ENCODE data around the gene KRT85.
"Not testable (repeated sequence)": the region's sequence is repeated elsewhere in the genome, so short reads cannot be mapped to it uniquely, and the experiment has no call there.

The KRT85 gene

GRCh38 chr12:52414936-52415335 lies 47.7 kb upstream of the KRT85 start:
- Histone ChIP-seq H3F3A (ENCODE audit: insufficient read depth, low read length) (no peaks in the 10 kb centered on the region), H3K4me3 (ENCODE audit: low read length) (no peak overlapping the region), H2AFZ (ENCODE audit: low read length) (no peak overlapping the region), H3K9me3 (replicated peaks; ENCODE audit: insufficient read depth, low read length) (no peaks in the 10 kb centered on the region), H3K4me2 (ENCODE audit: low read depth, low read length) (no peak overlapping the region), H3K27ac (ENCODE audit: low read length) (no peak overlapping the region), H4K20me1 (ENCODE audit: insufficient read depth, low read length) (no peaks in the 10 kb centered on the region), H3K9ac (ENCODE audit: low read length) (no peak overlapping the region), H3K9me2 (replicated peaks; ENCODE audit: insufficient read depth, low read length) (no peaks in the 10 kb centered on the region), H3K36me3 (replicated peaks; ENCODE audit: insufficient read depth, low read length) (no peaks in the 10 kb centered on the region), H3K27me3 (replicated peaks; ENCODE audit: insufficient read depth, low read length) (peaks cover 21% of the 10 kb centered on the region), H3K79me2 (ENCODE audit: low read length) (no peaks in the 10 kb centered on the region), H3K4me1 (ENCODE audit: low read length) (no peaks in the 10 kb centered on the region)
- no peak for TF ChIP-seq EZH2phosphoT487 (IDR thresholded peaks at IDR 0.05; ENCODE audit: low read length)
- TF ChIP-seq CTCF (IDR thresholded peaks at IDR 0.05; ENCODE audit: low read length) = no peak
- no peak for TF ChIP-seq EZH2 (optimal IDR thresholded peaks at IDR 0.05; ENCODE audit: low read depth, low read length)
- no peak for DNase-seq

GRCh38 chr12:52413782-52414345 lies 46.6 kb upstream of the KRT85 start:
- no peaks in the 10 kb centered on the region for H4K20me1 ChIP-seq (ENCODE audit: insufficient read depth, low read length)
- no peaks in the 10 kb centered on the region for H3F3A ChIP-seq (ENCODE audit: insufficient read depth, low read length)
- no peak overlapping the region for H3K4me2 ChIP-seq (ENCODE audit: low read depth, low read length)
- no peak for DNase-seq
- peaks cover 21% of the 10 kb centered on the region for H3K27me3 ChIP-seq (replicated peaks; ENCODE audit: insufficient read depth, low read length)
- no peak overlapping the region for H3K9ac ChIP-seq (ENCODE audit: low read length)
- no peak overlapping the region for H2AFZ ChIP-seq (ENCODE audit: low read length)
- TF ChIP-seq EZH2 (optimal IDR thresholded peaks at IDR 0.05; ENCODE audit: low read depth, low read length) (no peak), CTCF (IDR thresholded peaks at IDR 0.05; ENCODE audit: low read length) (no peak), EZH2phosphoT487 (IDR thresholded peaks at IDR 0.05; ENCODE audit: low read length) (no peak)
- no peaks in the 10 kb centered on the region for H3K9me3 ChIP-seq (replicated peaks; ENCODE audit: insufficient read depth, low read length)
- no peak overlapping the region for H3K4me3 ChIP-seq (ENCODE audit: low read length)
- no peaks in the 10 kb centered on the region for H3K9me2 ChIP-seq (replicated peaks; ENCODE audit: insufficient read depth, low read length)
- H3K79me2 ChIP-seq (ENCODE audit: low read length) = no peaks in the 10 kb centered on the region
- no peaks in the 10 kb centered on the region for H3K4me1 ChIP-seq (ENCODE audit: low read length)
- no peaks in the 10 kb centered on the region for H3K36me3 ChIP-seq (replicated peaks; ENCODE audit: insufficient read depth, low read length)
- H3K27ac ChIP-seq (ENCODE audit: low read length) = no peak overlapping the region

- Histone ChIP-seq H3K4me3 (ENCODE audit: low read length) (no peak overlapping the region), H2AFZ (ENCODE audit: low read length) (no peak overlapping the region), H4K20me1 (ENCODE audit: insufficient read depth, low read length) (no peaks in the 10 kb centered on the region), H3K9me2 (replicated peaks; ENCODE audit: insufficient read depth, low read length) (no peaks in the 10 kb centered on the region), H3F3A (ENCODE audit: insufficient read depth, low read length) (no peaks in the 10 kb centered on the region), H3K4me1 (ENCODE audit: low read length) (no peaks in the 10 kb centered on the region), H3K9me3 (replicated peaks; ENCODE audit: insufficient read depth, low read length) (no peaks in the 10 kb centered on the region), H3K4me2 (ENCODE audit: low read depth, low read length) (no peak overlapping the region), H3K36me3 (replicated peaks; ENCODE audit: insufficient read depth, low read length) (no peaks in the 10 kb centered on the region), H3K9ac (ENCODE audit: low read length) (no peak overlapping the region), H3K27me3 (replicated peaks; ENCODE audit: insufficient read depth, low read length) (peaks cover 26% of the 10 kb centered on the region), H3K79me2 (ENCODE audit: low read length) (no peaks in the 10 kb centered on the region), H3K27ac (ENCODE audit: low read length) (no peak overlapping the region)
- DNase-seq = no peak
- no peak for TF ChIP-seq EZH2 (optimal IDR thresholded peaks at IDR 0.05; ENCODE audit: low read depth, low read length)
Measured at GRCh38 chr12:52413202-52413601, 45.9 kb upstream of the KRT85 start.

GRCh38 chr12:52411815-52412214 lies 44.5 kb upstream of the KRT85 start:
- H3K9me3 ChIP-seq (replicated peaks; ENCODE audit: insufficient read depth, low read length) = no peaks in the 10 kb centered on the region
- H3K9ac ChIP-seq (ENCODE audit: low read length) = no peak overlapping the region
- H4K20me1 ChIP-seq (ENCODE audit: insufficient read depth, low read length) = no peaks in the 10 kb centered on the region
- H2AFZ ChIP-seq (ENCODE audit: low read length) = no peak overlapping the region
- H3K79me2 ChIP-seq (ENCODE audit: low read length) = no peaks in the 10 kb centered on the region
- TF ChIP-seq EZH2 (optimal IDR thresholded peaks at IDR 0.05; ENCODE audit: low read depth, low read length) (no peak), CTCF (IDR thresholded peaks at IDR 0.05; ENCODE audit: low read length) (no peak), EZH2phosphoT487 (IDR thresholded peaks at IDR 0.05; ENCODE audit: low read length) (no peak)
- H3K4me3 ChIP-seq (ENCODE audit: low read length) = no peak overlapping the region
- peaks cover 40% of the 10 kb centered on the region for H3K27me3 ChIP-seq (replicated peaks; ENCODE audit: insufficient read depth, low read length)
- no peaks in the 10 kb centered on the region for H3K9me2 ChIP-seq (replicated peaks; ENCODE audit: insufficient read depth, low read length)
- no peak for DNase-seq
- no peaks in the 10 kb centered on the region for H3K4me1 ChIP-seq (ENCODE audit: low read length)
- no peaks in the 10 kb centered on the region for H3F3A ChIP-seq (ENCODE audit: insufficient read depth, low read length)
- no peak overlapping the region for H3K27ac ChIP-seq (ENCODE audit: low read length)
- no peaks in the 10 kb centered on the region for H3K36me3 ChIP-seq (replicated peaks; ENCODE audit: insufficient read depth, low read length)
- H3K4me2 ChIP-seq (ENCODE audit: low read depth, low read length) = no peak overlapping the region

GRCh38 chr12:52410589-52411248 lies 43.4 kb upstream of the KRT85 start:
- H3K27me3 ChIP-seq (replicated peaks; ENCODE audit: insufficient read depth, low read length) = peaks cover 51% of the 10 kb centered on the region
- H3K4me2 ChIP-seq (ENCODE audit: low read depth, low read length); H3K4me3 ChIP-seq (ENCODE audit: low read length); H2AFZ ChIP-seq (ENCODE audit: low read length); H3K9me2 ChIP-seq (replicated peaks; ENCODE audit: insufficient read depth, low read length); H4K20me1 ChIP-seq (ENCODE audit: insufficient read depth, low read length); H3F3A ChIP-seq (ENCODE audit: insufficient read depth, low read length); H3K79me2 ChIP-seq (ENCODE audit: low read length); DNase-seq; H3K36me3 ChIP-seq (replicated peaks; ENCODE audit: insufficient read depth, low read length); H3K27ac ChIP-seq (ENCODE audit: low read length); H3K9me3 ChIP-seq (replicated peaks; ENCODE audit: insufficient read depth, low read length); H3K9ac ChIP-seq (ENCODE audit: low read length); H3K4me1 ChIP-seq (ENCODE audit: low read length): not testable (repeated sequence)
